ENCODE results near the gene GLI2. TPM values are rescaled to one million over a fixed set of nuclear protein-coding genes. Genes with fewer than 3 reads are reported as not detected.

The GLI2 gene
- total RNA-seq, 1 experiment from 2014 or later, result 4.0 TPM

- Histone ChIP-seq H3K79me2 (ENCODE audit: low read length) (no peaks in the 10 kb centered on the region), H3K27me3 (ENCODE audit: low read length) (no peaks in the 10 kb centered on the region), H3K27ac (ENCODE audit: low read length) (no peak overlapping the region), H3K9ac (ENCODE audit: low read length) (no peak overlapping the region), H3K9me2 (replicated peaks; ENCODE audit: low read length) (no peaks in the 10 kb centered on the region), H3K4me1 (ENCODE audit: insufficient read depth, low read length) (peaks cover 15% of the 10 kb centered on the region), H2AFZ (ENCODE audit: low read length) (no peak overlapping the region), H3K36me3 (ENCODE audit: low read depth, low read length) (no peaks in the 10 kb centered on the region), H3K4me3 (ENCODE audit: low read length) (no peak overlapping the region), H3K4me2 (ENCODE audit: low read length) (no peak overlapping the region), H3K9me3 (ENCODE audit: low read length) (no peaks in the 10 kb centered on the region), H3F3A (ENCODE audit: low read length, unreplicated experiment) (no peaks in the 10 kb centered on the region), H4K20me1 (ENCODE audit: low read length) (no peaks in the 10 kb centered on the region)
- ATAC-seq (no peak), DNase-seq (no peak)
- intact Hi-C loops (cut with micrococcal nuclease), result no loop called here
- CTCF ChIA-PET, result no interaction called here
- TF ChIP-seq EZH2 (IDR thresholded peaks at IDR 0.05; ENCODE audit: low read length, unreplicated experiment), result no peak
- no peak for TF ChIP-seq EZH2phosphoT487 (IDR thresholded peaks at IDR 0.05; ENCODE audit: borderline replicate concordance, low read length)
- no peak for TF ChIP-seq CTCF (conservative IDR thresholded peaks at IDR 0.05; ENCODE audit: low read depth, low read length)
- POLR2A ChIA-PET (ENCODE audit: unreplicated experiment), result no interaction called here
- BruUV-seq (replicated peaks), result no TSS peak
Observed at GRCh38 chr2:120768112-120769048, 32.7 kb downstream of the GLI2 start.

- no peak overlapping the region for H2AFZ ChIP-seq (ENCODE audit: low read length)
- no peak for DNase-seq
- H3K27ac ChIP-seq (ENCODE audit: low read length), result no peak overlapping the region
- H3K4me1 ChIP-seq (ENCODE audit: insufficient read depth, low read length), result peaks cover 15% of the 10 kb centered on the region
- H3K9ac ChIP-seq (ENCODE audit: low read length), result no peak overlapping the region
- ChIA-PET CTCF (no interaction called here), POLR2A (ENCODE audit: unreplicated experiment) (no interaction called here)
- no peaks in the 10 kb centered on the region for H3K27me3 ChIP-seq (ENCODE audit: low read length)
- no peak overlapping the region for H3K4me2 ChIP-seq (ENCODE audit: low read length)
- no peaks in the 10 kb centered on the region for H3K9me2 ChIP-seq (replicated peaks; ENCODE audit: low read length)
- no peaks in the 10 kb centered on the region for H3K79me2 ChIP-seq (ENCODE audit: low read length)
- intact Hi-C loops (cut with micrococcal nuclease), result no loop called here
- H3K36me3 ChIP-seq (ENCODE audit: low read depth, low read length), result no peaks in the 10 kb centered on the region
- H3K9me3 ChIP-seq (ENCODE audit: low read length), result no peaks in the 10 kb centered on the region
- BruUV-seq (replicated peaks), result no TSS peak
- no peaks in the 10 kb centered on the region for H3F3A ChIP-seq (ENCODE audit: low read length, unreplicated experiment)
- TF ChIP-seq EZH2 (IDR thresholded peaks at IDR 0.05; ENCODE audit: low read length, unreplicated experiment), result no peak
- TF ChIP-seq CTCF (conservative IDR thresholded peaks at IDR 0.05; ENCODE audit: low read depth, low read length), result no peak
- no peak for TF ChIP-seq EZH2phosphoT487 (IDR thresholded peaks at IDR 0.05; ENCODE audit: borderline replicate concordance, low read length)
- ATAC-seq, result no peak
- H4K20me1 ChIP-seq (ENCODE audit: low read length), result no peaks in the 10 kb centered on the region
- no peak overlapping the region for H3K4me3 ChIP-seq (ENCODE audit: low read length)
Observed at GRCh38 chr2:120769076-120769786, 33.6 kb downstream of the GLI2 start.

DNA sequence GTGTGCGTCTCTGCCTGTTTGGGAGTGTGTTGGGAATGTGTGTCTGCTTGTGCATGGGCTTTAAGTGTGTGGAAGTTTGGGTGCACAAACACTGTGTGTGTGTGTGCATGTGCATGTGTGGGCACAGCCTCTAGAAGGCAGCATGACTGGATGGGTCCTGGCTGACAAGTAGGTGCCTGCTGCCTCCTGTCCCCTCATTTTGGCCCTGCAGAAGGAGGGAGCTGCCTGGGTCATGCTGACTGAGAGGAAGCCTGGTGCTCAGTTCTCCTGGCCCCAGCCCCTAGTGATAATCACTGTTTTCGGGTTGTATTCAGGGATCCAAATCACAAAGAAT lies 34.1 kb downstream of the GLI2 start:
- CTCF ChIA-PET, result no interaction called here
- no peaks in the 10 kb centered on the region for H3K9me2 ChIP-seq (replicated peaks; ENCODE audit: low read length)
- no TSS peak for BruUV-seq (replicated peaks)
- POLR2A ChIA-PET (ENCODE audit: unreplicated experiment), result no interaction called here
- DNase-seq, result no peak
- intact Hi-C loops (cut with micrococcal nuclease), result no loop called here
- no peaks in the 10 kb centered on the region for H3K36me3 ChIP-seq (ENCODE audit: low read depth, low read length)
- no peaks in the 10 kb centered on the region for H3K79me2 ChIP-seq (ENCODE audit: low read length)
- H3K27ac ChIP-seq (ENCODE audit: low read length), result no peak overlapping the region
- H3K9me3 ChIP-seq (ENCODE audit: low read length), result no peaks in the 10 kb centered on the region
- no peak for TF ChIP-seq EZH2phosphoT487 (IDR thresholded peaks at IDR 0.05; ENCODE audit: borderline replicate concordance, low read length)
- no peak for TF ChIP-seq CTCF (conservative IDR thresholded peaks at IDR 0.05; ENCODE audit: low read depth, low read length)
- no peak for TF ChIP-seq EZH2 (IDR thresholded peaks at IDR 0.05; ENCODE audit: low read length, unreplicated experiment)
- H3K4me2 ChIP-seq (ENCODE audit: low read length), result no peak overlapping the region
- no peak for ATAC-seq
- H2AFZ ChIP-seq (ENCODE audit: low read length), result no peak overlapping the region
- no peak overlapping the region for H3K9ac ChIP-seq (ENCODE audit: low read length)
- H3K4me3 ChIP-seq (ENCODE audit: low read length), result no peak overlapping the region
- H4K20me1 ChIP-seq (ENCODE audit: low read length), result no peaks in the 10 kb centered on the region
- no peaks in the 10 kb centered on the region for H3K27me3 ChIP-seq (ENCODE audit: low read length)
- H3F3A ChIP-seq (ENCODE audit: low read length, unreplicated experiment), result no peaks in the 10 kb centered on the region
- H3K4me1 ChIP-seq (ENCODE audit: insufficient read depth, low read length), result peaks cover 15% of the 10 kb centered on the region

Data from PC-3 (cell line).